A673 (cell line): ENCODE results near the gene RSAD1. TPM values are rescaled to one million over a fixed set of nuclear protein-coding genes. Genes with fewer than 3 reads are reported as not detected.

Experiments used
- BruUV-seq: library from RNA; stranded (reverse); fragments of 400-500 nt; replicated peaks from 2 replicates; lab custom pipeline; 2021; lab: Mats Ljungman, UMichigan
- CTCF ChIA-PET: fragments of 300-600 bp; sonication (Branson Sonifier 250); formaldehyde crosslinking; loops from one replicate; lab custom pipeline; 2022; ENCODE audit warnings: antibody characterized with exemption; lab: Charles Lee
- POLR2A ChIA-PET: fragments of 300-600 bp; sonication (Branson Sonifier 250); formaldehyde crosslinking; loops from one replicate; lab custom pipeline; 2022; ENCODE audit warnings: antibody characterized with exemption; ENCODE audit not compliant: low non-redundant PET; lab: Charles Lee
- DNase-seq: peaks from one replicate; pipeline ENCODE4 v3.0.0-alpha.2; 2015; ENCODE audit warnings: low spot score
- H3K27ac ChIP-seq: fragments of 200-600 bp; sonication (generic); 2 replicates; pipeline ENCODE4 v1.5.1; 2016; ENCODE audit warnings: mixed run types, low read depth, mild to moderate bottlenecking, mixed read lengths, antibody characterized with exemption, low read length; ENCODE audit not compliant: poor library complexity, severe bottlenecking
- H3K27me3 ChIP-seq: fragments of 200-600 bp; sonication (generic); replicated peaks from 2 replicates; pipeline ENCODE4 v1.6.1; 2017; ENCODE audit warnings: mixed run types, low read depth, mild to moderate bottlenecking, mixed read lengths, antibody characterized with exemption, low read length; ENCODE audit not compliant: insufficient read depth, poor library complexity
- H3K36me3 ChIP-seq: fragments of 200-600 bp; sonication (generic); 2 replicates; pipeline ENCODE4 v1.6.1; 2016; ENCODE audit warnings: mixed run types, mild to moderate bottlenecking, mixed read lengths, antibody characterized with exemption, low read length; ENCODE audit not compliant: insufficient read depth, poor library complexity, severe bottlenecking
- H3K4me1 ChIP-seq: fragments of 200-600 bp; sonication (generic); 2 replicates; pipeline ENCODE4 v1.6.1; 2017; ENCODE audit warnings: mixed run types, mild to moderate bottlenecking, mixed read lengths, antibody characterized with exemption, low read length; ENCODE audit not compliant: insufficient read depth, poor library complexity, severe bottlenecking
- H3K4me3 ChIP-seq: fragments of 200-600 bp; sonication (generic); 2 replicates; pipeline ENCODE4 v1.5.1; 2016; ENCODE audit warnings: low read depth, mixed run types, mild to moderate bottlenecking, mixed read lengths, low read length; ENCODE audit not compliant: poor library complexity, severe bottlenecking
- H3K9me3 ChIP-seq: fragments of 200-600 bp; sonication (generic); 2 replicates; pipeline ENCODE4 v1.6.1; 2016; ENCODE audit warnings: mixed run types, low read depth, mild to moderate bottlenecking, mixed read lengths, antibody characterized with exemption, low read length; ENCODE audit not compliant: poor library complexity, severe bottlenecking
- CTCF ChIP-seq: fragments of 300-800, 200-600 bp; sonication (generic); conservative IDR thresholded peaks from 2 replicates; pipeline ENCODE4 v1.5.1; 2017; ENCODE audit warnings: low read depth, mild to moderate bottlenecking, antibody characterized with exemption, low read length, moderate library complexity, mixed read lengths
- EZH2 ChIP-seq: fragments of 200-600 bp; sonication (generic); IDR thresholded peaks from 2 replicates; pipeline ENCODE4 v1.6.1; 2017; ENCODE audit warnings: borderline replicate concordance, low read depth, mild to moderate bottlenecking, mixed read lengths, antibody characterized with exemption, low read length; ENCODE audit not compliant: poor library complexity, severe bottlenecking
- intact Hi-C: fragments of 100-400 bp; cut with micrococcal nuclease; formaldehyde crosslinking; loops from one replicate; pipeline ENCODE4 v1.10.0; 2022; ENCODE audit not compliant: unreplicated experiment
- total RNA-seq: library from RNA; stranded (reverse); gene quantifications from 2 replicates; pipeline ENCODE4 v1.2.3, GENCODE V29; 2021

Gene RSAD1
- total RNA-seq, 1 experiment from 2014 or later = 44.3 TPM

GRCh38 chr17:50535407-50535806, 56.7 kb downstream of the RSAD1 start:
- CTCF ChIA-PET = no interaction called here
- Histone ChIP-seq H3K36me3 (no peaks in the 10 kb centered on the region), H3K4me1 (peaks cover 8% of the 10 kb centered on the region), H3K9me3 (no peaks in the 10 kb centered on the region), H3K4me3 (no peak overlapping the region), H3K27ac (no peak overlapping the region), H3K27me3 (peaks cover 10% of the 10 kb centered on the region)
- POLR2A ChIA-PET = interaction anchor here (0.6 kb wide), 1 partner anchor 228 kb away, joined by 3 read pairs; no protein-coding TSS in a partner anchor
- DNase-seq = no peak
- TF ChIP-seq CTCF = no peak
- no peak for TF ChIP-seq EZH2
- intact Hi-C loops = no loop called here
- BruUV-seq = no TSS peak

Other genes with a start within 250 kb of the RSAD1 start
- 0.19 TPM in 1 of 2 replicates, not detected in the other for gene TMEM92, start 204.4 kb upstream of the RSAD1 start, total RNA-seq
- 15.8 and 23.1 TPM in 2 replicates for gene XYLT2, start 132.7 kb upstream of the RSAD1 start, total RNA-seq
- gene MRPL27, start 105.7 kb upstream of the RSAD1 start, total RNA-seq = 85.6 and 89.4 TPM in 2 replicates
- 31.9 and 44.0 TPM in 2 replicates for gene EME1, start 105.6 kb upstream of the RSAD1 start, total RNA-seq
- gene LRRC59, start 81.3 kb upstream of the RSAD1 start, total RNA-seq = 177 and 178 TPM in 2 replicates
- gene ACSF2, start 52.6 kb upstream of the RSAD1 start, total RNA-seq = 4.1 and 9.2 TPM in 2 replicates
- 0.17 TPM in 1 of 2 replicates, not detected in the other for gene CHAD, start 10.0 kb upstream of the RSAD1 start, total RNA-seq
- 0.92 and 1.2 TPM in 2 replicates for gene MYCBPAP, start 29.6 kb downstream of the RSAD1 start, total RNA-seq
- 0.09 TPM in 1 of 2 replicates, not detected in the other for gene EPN3, start 53.9 kb downstream of the RSAD1 start, total RNA-seq
- 11.1 and 16.5 TPM in 2 replicates for gene SPATA20, start 68.3 kb downstream of the RSAD1 start, total RNA-seq
- 7.1 and 10.8 TPM in 2 replicates for gene CACNA1G, start 81.9 kb downstream of the RSAD1 start, total RNA-seq
- gene ABCC3, start 156.0 kb downstream of the RSAD1 start, total RNA-seq = 0.56 and 1.2 TPM in 2 replicates
- gene ANKRD40, start 229.1 kb downstream of the RSAD1 start, total RNA-seq = 54.2 and 61.3 TPM in 2 replicates
- 185 and 194 TPM in 2 replicates for gene LUC7L3, start 240.7 kb downstream of the RSAD1 start, total RNA-seq